ENCODE measurements around the gene CGN.

CGN gene

DNA sequence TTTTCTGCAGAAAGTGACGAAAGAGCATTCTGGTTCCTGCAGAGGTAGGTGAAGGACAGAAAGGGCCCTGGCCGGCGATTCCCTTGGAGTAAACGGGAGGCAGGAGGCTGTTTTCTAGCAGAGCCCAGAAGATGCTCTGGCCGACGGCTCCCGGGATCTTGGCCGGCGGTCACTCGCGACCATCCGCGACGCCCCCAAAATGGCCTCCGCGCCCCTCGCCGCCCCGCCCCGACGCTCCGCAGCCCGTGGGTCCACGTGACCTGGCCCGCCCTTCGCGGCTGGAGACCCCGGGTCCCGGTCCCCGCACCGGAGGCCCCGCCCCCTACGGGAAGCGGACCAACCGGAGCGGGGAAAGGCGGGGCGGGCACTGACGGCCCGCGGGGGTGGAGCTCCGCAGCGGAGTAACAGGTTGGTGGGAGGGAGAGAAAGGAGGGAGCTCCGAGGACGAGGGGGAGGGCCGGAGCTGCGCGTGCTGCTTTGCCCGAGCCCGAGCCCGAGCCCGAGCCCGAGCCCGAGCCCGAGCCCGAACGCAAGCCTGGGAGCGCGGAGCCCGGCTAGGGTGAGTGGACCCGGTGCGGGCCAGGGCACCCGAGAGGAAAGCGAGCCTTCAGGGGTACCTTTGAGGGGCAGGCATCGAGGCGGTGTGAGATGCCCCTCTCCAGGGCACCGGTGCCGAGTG, at the start of gene CGN:
Gene CGN (plus strand): TSS at position 431 of the 679 bp plus-strand sequence. CDS start 7,133 bp downstream, outside the sequence.
- peak; percentile 95 for DNase-seq

DNA sequence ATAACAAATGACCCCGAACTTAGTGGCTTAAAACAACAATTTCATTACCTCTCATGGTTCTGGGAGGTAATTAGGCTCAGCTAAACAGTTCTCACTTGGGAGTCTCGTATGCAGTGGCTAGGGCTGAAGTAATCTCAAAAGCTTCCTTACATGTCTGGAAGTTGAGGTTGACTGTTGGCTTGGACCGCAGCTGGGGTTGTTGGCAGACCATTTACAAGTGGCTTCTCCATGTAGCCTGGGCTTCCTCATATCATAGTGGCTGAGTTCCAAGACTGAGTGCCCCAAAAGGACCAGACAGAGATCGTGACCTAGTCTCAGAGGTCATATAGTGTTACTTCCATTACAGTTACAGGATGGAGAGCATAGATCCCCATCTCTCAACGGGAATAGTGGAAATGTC, 49.5 kb upstream of the CGN start:
- no peak for DNase-seq

- no peak for DNase-seq
These were observed 46.2 kb upstream of the CGN start for GRCh38 chr1:151465026-151465425.

DNA sequence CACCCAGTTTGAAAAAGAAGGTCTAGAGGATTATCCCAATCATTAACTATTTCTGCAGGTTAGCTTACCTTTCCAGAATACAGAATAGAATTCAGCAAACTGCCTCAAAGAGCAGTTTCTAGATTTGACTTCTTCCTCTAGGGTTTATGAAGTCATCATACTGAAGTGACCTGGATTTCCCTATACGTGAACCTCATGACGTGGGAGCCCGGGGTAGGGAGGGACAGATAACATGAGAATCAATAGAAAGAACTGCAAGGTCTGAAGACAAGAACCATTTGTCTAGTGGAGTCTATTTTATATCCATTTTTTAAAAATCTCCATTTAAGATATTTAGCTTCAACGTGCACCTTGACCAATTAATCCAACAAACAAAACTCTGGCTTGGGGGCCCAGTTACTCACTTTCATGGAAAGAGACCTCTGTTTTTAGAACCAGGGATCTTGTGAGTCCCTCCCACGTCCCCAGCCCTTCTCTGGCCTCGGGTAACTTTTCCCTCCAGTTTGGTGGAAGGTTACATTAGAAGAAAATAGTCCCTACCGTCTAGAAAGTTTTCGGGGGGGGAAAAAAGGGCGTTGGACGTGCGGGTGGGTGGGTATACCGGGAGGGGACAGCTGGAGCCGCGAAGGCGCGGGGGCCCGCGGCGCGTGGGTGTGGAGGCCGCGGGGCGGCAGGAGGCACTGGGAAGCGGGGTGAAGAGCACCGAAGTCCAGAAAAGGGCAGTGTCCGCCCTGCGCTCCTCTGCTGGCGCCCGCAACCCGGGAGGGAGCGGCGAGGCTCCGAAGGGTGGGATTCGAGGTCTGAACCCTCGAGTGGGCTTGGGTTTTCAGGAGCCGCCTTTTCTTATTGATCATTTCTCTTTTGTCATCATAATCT, 38.1 kb upstream of the CGN start:
- DNase-seq, result no peak

DNA sequence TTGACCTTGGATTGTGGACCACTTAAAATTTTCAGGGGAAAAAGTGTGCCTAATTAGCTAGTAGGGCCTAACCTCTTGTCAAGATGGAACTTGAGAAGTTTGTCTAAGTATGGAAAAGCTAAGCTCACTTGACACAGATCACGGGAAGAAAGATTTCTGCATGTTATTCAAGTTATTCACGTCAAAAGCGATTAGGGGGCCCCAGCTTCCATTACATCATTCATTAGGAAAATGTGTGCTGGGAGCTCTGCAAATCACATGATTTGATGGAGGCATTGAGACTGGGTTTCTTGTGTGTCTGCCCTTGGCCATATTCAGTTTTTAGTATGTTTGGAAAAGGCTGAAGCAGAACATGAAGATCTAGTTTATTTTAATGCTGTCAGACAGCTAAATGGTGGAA, 36.4 kb upstream of the CGN start:
- DNase-seq, result no peak

GRCh38 chr1:151475175-151475574, 36.0 kb upstream of the CGN start:
- DNase-seq, result no peak

- DNase-seq, result no peak
These were observed 35.1 kb upstream of the CGN start for GRCh38 chr1:151476083-151476482.

GRCh38 chr1:151477066-151477465, 34.1 kb upstream of the CGN start:
- no peak for DNase-seq

GRCh38 chr1:151478140-151478812, 32.9 kb upstream of the CGN start:
- DNase-seq, result no peak

DNA sequence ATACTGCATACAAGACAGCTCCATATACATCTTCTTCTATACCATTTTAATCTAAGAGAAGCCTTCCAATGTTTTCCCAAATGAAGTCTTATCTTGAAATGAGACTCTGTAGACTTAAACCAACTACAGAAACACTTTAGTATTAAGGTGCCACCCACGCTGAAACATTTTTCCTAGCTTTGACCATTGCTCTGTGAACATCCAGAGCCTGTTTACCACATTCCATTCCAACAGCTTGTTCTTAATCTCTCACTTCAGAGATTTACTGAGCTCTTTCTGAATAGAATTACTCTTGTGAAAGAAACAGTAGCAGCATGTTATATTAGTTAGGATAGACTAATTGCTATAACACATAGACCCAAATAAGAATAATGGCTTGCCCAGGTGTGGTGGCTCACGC, 32.3 kb upstream of the CGN start:
- DNase-seq, result no peak

GRCh38 chr1:151479462-151479861, 31.7 kb upstream of the CGN start:
- DNase-seq, result no peak

DNA sequence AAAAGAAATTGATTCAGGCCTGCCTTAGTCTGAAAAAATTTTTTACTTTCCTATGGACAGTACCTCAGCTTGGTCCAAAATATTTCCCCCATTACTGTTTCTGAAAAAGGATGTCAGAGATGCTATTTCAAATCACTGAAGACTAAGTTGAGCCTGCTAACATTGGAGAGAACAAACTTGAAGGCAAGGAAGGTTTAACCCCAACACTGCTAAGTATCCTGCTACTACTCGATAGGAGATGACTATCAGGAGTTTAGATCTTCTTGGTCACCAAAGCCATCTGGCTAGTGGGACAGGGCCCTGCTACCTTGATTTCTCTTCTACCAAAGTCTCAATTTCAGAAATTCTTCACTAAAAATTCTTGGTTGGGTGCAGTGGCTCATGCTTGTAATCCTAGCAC, 29.2 kb upstream of the CGN start:
- no peak for DNase-seq

GRCh38 chr1:151485685-151486255, 25.4 kb upstream of the CGN start:
- DNase-seq, result no peak

GRCh38 chr1:151486557-151486956, 24.6 kb upstream of the CGN start:
- DNase-seq, result no peak

DNA sequence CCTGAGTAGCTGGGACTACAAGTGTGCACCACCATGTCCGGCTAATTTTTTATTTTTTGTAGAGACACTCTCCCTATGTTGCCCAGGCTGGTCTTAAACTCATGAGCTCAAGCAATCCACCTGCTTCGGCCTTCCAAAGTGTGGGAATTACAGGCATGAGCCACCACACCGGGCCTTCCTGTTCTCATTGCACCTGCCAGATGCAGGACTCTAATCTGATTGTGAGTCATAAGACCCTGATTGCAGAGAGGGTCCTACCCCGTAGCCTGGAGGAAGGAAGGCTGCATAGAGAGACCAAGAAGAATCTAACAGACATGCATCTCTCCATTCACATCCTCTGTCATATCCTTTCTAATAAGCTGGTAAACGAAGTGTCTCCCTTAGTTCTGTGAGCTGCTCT, 19.5 kb upstream of the CGN start:
- no peak for DNase-seq

GRCh38 chr1:151492120-151492519, 19.1 kb upstream of the CGN start:
- DNase-seq, result no peak

DNA sequence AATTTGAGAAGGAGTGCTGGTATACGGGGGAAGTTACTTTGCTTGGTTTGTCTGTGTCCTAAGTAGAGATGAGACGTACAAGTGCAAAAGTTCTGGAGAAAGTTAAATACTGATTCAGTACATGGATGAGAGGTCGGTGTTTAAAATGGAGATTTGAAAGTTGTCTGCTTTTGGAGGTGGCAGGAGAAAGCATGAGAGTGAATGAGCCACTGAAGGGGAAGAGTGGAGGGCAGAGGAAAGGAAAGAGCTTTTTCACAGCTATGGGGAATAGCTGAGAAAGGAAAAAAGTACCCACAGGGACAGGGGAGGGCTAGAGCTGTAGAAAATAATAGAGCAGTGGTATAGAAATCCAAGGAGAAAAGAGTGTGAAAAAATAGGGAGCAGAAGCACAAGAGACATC, 18.1 kb upstream of the CGN start:
- DNase-seq, result no peak

- peak; percentile 91 for DNase-seq
These were observed 16.4 kb upstream of the CGN start for GRCh38 chr1:151494741-151495281.

DNA sequence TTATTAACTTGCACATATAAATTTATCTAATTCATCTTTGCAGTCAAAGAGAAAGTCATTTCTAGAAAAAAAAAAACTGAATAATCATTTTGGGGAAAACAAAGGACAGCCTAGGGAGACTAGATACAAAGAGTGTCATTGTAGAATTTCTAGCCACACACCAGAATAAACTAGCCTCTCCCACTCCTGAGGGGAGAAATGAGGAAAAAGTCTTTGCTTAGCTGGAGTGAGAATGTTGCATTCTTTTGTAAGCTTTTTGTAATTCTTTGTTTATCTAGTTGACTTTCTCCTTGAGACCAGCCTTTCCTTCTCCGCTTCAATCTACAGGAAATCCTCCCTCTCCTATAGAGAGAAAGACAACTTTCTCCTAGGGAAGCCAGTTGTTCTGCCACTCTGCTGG, 15.9 kb upstream of the CGN start:
- no peak for DNase-seq

DNA sequence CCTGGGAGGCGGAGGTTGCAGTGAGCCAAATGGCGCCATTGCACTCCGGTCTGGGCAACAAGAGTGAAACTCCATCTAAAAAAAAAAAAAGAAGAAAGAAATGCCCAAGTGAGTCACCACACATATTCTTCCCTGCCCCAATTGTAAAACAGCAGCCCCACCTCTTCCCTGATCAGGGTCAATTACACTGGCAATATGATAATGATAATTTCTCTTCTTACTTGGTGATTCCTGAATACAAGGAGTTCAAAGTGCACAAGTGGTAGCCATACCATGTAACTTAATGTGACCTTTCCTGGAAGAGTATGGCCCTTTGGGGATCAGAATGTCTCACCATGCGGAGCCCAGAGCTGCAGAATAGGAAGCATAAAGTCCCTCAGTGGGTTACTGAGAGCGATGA, 11.8 kb upstream of the CGN start:
- DNase-seq, result no peak

DNA sequence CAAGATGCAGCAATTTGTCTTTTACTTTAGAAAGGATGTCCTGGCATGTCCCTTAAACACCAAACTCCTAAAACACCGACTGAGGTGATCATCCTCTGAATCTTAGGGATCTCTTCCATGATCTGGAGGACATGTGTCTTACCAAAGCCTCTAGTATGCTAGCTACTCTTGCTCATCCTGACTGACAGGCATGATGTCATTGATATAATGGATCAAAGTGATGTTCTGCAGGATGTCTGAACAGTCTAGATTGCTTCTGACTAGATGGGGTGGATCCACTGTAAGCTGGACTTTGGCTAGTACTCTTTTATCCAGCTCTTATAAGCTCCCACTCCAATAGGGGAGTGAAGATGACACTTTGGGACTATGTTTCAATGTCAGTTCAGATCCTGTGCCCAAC, 11.3 kb upstream of the CGN start:
- no peak for DNase-seq

GRCh38 chr1:151501474-151501873, 9.7 kb upstream of the CGN start:
- DNase-seq, result no peak

DNA sequence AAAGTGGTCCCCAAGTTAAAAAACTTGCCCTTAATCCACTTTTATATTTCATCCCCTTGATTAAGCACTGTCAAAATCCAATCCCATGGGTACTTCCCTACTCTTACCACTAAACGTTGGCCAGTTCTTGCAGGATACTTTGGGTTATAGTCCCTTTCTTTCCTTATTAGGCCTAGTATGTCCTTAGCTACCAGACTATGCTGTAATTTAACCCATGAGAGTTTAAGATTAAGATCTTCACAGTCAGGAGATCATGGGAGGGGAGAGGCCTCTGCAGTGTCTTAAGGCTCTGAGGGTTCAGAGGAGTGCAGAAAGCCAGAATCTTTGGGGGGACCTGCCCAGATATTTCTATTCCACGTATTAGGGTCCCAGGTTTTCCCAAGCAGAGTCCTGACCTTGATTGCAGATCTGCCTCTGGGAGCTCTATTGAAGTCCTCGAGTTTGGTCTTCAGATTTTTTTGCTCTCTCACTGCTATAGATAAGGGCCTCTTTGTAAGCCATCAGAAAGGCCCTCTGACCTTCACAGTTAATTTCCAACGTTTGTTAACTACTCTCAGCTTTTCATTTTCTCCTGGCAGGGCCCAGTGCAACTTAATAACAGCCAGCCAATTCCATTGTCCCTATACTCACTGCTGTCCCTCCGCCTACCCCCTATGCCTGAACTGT, 9.0 kb upstream of the CGN start:
- DNase-seq, result no peak

All from NCI-H1694 treated with DMSO at 0.1 percent for 48 hours (cell line).